LNCAP (cell line): ENCODE data around the gene GNPDA1.

Source experiments
- CTCF ChIP-seq: fragments of 450-650 bp; IDR thresholded peaks from 2 replicates; pipeline ENCODE4 v1.5.1; 2017; ENCODE audit warnings: mild to moderate bottlenecking

GNPDA1 gene

GRCh38 chr5:142046191-142046590 is 33.4 kb upstream of the GNPDA1 start:
- TF ChIP-seq CTCF = no peak

GRCh38 chr5:142040285-142040684 is 27.5 kb upstream of the GNPDA1 start:
- TF ChIP-seq CTCF = no peak

- TF ChIP-seq CTCF = no peak
Observed at GRCh38 chr5:142038735-142039134, 25.9 kb upstream of the GNPDA1 start.

GRCh38 chr5:142036918-142037317 is 24.1 kb upstream of the GNPDA1 start:
- TF ChIP-seq CTCF = no peak

GRCh38 chr5:142034994-142035393 is 22.2 kb upstream of the GNPDA1 start:
- no peak for TF ChIP-seq CTCF

GRCh38 chr5:142032747-142033631 is 20.2 kb upstream of the GNPDA1 start:
- no peak for TF ChIP-seq CTCF

GRCh38 chr5:142032150-142032549 is 19.3 kb upstream of the GNPDA1 start:
- no peak for TF ChIP-seq CTCF

GRCh38 chr5:142025637-142026036 is 12.8 kb upstream of the GNPDA1 start:
- TF ChIP-seq CTCF = no peak
